Measurements from ENCODE around the gene PIEZO2.

DNA sequence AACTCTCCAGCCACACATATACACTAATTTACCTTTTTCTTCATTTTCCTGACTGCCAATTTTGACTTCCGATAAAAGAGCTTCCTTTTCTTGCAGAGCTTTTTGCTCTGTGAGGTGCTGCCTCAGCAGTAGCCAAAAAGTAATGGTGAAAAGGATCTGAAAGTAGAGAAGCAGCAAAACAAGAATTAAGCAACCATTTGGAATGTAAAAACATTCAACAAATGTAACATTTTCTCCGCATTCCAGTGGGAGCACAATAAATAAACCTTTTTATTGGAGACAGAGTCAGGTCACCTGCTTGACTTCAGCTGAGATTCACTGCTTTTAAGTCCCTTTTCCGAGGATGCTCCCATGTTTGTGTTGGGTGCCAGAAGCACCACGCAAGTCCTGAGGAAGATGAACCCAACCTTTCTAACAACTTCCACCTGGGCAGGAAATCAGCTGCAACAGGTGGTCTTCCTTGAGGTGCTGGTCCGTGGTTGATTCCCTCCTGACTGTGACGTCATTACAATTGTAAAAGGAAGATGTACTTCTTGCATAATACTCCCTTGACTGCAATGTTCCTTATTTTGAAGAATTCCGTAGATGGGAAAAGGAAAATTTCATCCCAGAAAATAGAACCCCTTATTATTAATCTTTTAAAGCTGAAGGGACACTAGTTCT, 358.1 kb downstream of the PIEZO2 start:
- TF ChIP-seq, protein P1, sequence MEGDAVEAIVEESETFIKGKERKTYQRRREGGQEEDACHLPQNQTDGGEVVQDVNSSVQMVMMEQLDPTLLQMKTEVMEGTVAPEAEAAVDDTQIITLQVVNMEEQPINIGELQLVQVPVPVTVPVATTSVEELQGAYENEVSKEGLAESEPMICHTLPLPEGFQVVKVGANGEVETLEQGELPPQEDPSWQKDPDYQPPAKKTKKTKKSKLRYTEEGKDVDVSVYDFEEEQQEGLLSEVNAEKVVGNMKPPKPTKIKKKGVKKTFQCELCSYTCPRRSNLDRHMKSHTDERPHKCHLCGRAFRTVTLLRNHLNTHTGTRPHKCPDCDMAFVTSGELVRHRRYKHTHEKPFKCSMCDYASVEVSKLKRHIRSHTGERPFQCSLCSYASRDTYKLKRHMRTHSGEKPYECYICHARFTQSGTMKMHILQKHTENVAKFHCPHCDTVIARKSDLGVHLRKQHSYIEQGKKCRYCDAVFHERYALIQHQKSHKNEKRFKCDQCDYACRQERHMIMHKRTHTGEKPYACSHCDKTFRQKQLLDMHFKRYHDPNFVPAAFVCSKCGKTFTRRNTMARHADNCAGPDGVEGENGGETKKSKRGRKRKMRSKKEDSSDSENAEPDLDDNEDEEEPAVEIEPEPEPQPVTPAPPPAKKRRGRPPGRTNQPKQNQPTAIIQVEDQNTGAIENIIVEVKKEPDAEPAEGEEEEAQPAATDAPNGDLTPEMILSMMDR (IDR thresholded peaks at IDR 0.05): no peak
- no peak for TF ChIP-seq ZNF138 (CRISPR knock-in tag; conservative IDR thresholded peaks at IDR 0.05)
- no peak for TF ChIP-seq CREM (CRISPR knock-in tag; IDR thresholded peaks at IDR 0.05)
- no peak for TF ChIP-seq HMGA2 (CRISPR knock-in tag; IDR thresholded peaks at IDR 0.05)
- no peak for TF ChIP-seq ZNF396 (CRISPR knock-in tag; IDR thresholded peaks at IDR 0.05; ENCODE audit: borderline replicate concordance)
- TF ChIP-seq, protein P2, sequence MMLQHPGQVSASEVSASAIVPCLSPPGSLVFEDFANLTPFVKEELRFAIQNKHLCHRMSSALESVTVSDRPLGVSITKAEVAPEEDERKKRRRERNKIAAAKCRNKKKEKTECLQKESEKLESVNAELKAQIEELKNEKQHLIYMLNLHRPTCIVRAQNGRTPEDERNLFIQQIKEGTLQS (CRISPR knock-in tag; conservative IDR thresholded peaks at IDR 0.05): no peak
- TF ChIP-seq JUN (CRISPR knock-in tag; IDR thresholded peaks at IDR 0.05): no peak
- no peak for TF ChIP-seq TCF7 (CRISPR knock-in tag; IDR thresholded peaks at IDR 0.05; ENCODE audit: low read depth)
- TF ChIP-seq, protein P3, sequence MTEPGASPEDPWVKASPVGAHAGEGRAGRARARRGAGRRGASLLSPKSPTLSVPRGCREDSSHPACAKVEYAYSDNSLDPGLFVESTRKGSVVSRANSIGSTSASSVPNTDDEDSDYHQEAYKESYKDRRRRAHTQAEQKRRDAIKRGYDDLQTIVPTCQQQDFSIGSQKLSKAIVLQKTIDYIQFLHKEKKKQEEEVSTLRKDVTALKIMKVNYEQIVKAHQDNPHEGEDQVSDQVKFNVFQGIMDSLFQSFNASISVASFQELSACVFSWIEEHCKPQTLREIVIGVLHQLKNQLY (CRISPR knock-in tag; IDR thresholded peaks at IDR 0.05): no peak
- TF ChIP-seq SP1 (CRISPR knock-in tag; conservative IDR thresholded peaks at IDR 0.05): no peak
- no peak for TF ChIP-seq NFATC4 (CRISPR knock-in tag; IDR thresholded peaks at IDR 0.05)
- no peak for TF ChIP-seq RELA (CRISPR knock-in tag; IDR thresholded peaks at IDR 0.05; ENCODE audit: borderline replicate concordance)
- TF ChIP-seq, protein P4, sequence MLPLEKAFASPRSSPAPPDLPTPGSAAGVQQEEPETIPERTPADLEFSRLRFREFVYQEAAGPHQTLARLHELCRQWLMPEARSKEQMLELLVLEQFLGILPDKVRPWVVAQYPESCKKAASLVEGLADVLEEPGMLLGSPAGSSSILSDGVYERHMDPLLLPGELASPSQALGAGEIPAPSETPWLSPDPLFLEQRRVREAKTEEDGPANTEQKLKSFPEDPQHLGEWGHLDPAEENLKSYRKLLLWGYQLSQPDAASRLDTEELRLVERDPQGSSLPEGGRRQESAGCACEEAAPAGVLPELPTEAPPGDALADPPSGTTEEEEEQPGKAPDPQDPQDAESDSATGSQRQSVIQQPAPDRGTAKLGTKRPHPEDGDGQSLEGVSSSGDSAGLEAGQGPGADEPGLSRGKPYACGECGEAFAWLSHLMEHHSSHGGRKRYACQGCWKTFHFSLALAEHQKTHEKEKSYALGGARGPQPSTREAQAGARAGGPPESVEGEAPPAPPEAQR (CRISPR knock-in tag; IDR thresholded peaks at IDR 0.05): no peak
- no peak for TF ChIP-seq NR2C2 (CRISPR knock-in tag; IDR thresholded peaks at IDR 0.05)
